Gastrocnemius medialis (tissue), 4 donors: ENCODE data around the gene SPDYE6. TPM values are rescaled to one million over a fixed set of nuclear protein-coding genes. Genes with fewer than 3 reads are reported as not detected.

ENCODE experiments used
- ATAC-seq, 2 donors: fragments of 150-250 bp; one replicate each; pipeline ENCODE4 v1.9.1; 2016
- DNase-seq, 2 donors: peaks; one replicate each; pipeline ENCODE4 v3.0.0-alpha.2; 2019
- H3K27ac ChIP-seq, 4 donors: fragments of 200-600 bp; sonication (generic); 1 replicate in 1 of 4; 2 replicates in 3 of 4; pipeline ENCODE4 v1.5.1; 2016 to 2018; ENCODE audit warnings: mild to moderate bottlenecking in 2 of 4, moderate library complexity in 1 of 4
- H3K27me3 ChIP-seq, 3 donors: fragments of 200-600 bp; sonication (generic) in 2 of 3; 1 replicate in 1 of 3; 2 replicates in 2 of 3; pipeline versions ENCODE4 v1.5.1 to v1.6.0; 2016 to 2019; ENCODE audit warnings: mild to moderate bottlenecking in 1 of 3, moderate library complexity in 1 of 3
- H3K36me3 ChIP-seq, 2 donors: fragments of 200-600 bp; sonication (generic) in 1 of 2; one replicate each; pipeline ENCODE4 v1.5.1; 2017 to 2018
- H3K4me1 ChIP-seq, 2 donors: fragments of 200-600 bp; sonication (generic) in 1 of 2; one replicate each; pipeline ENCODE4 v1.5.1; 2016 to 2017; ENCODE audit warnings: mild to moderate bottlenecking in 2 of 2
- H3K4me3 ChIP-seq, 4 donors: fragments of 200-600 bp; sonication (generic) in 3 of 4; 1 replicate in 1 of 4; 2 replicates in 3 of 4; pipeline ENCODE4 v1.5.1; 2016 to 2019; ENCODE audit warnings: mild to moderate bottlenecking in 2 of 4
- H3K9me3 ChIP-seq, 3 donors: fragments of 200-600 bp; sonication (generic) in 2 of 3; 1 replicate in 1 of 3; 2 replicates in 2 of 3; pipeline ENCODE4 v1.5.1; 2016 to 2019
- POLR2A ChIP-seq, 2 donors: fragments of 450-650 bp; IDR thresholded peaks; one replicate each; pipeline ENCODE4 v1.6.1; 2017; ENCODE audit warnings: antibody characterized with exemption in 2 of 2, mild to moderate bottlenecking in 2 of 2, moderate library complexity in 2 of 2
- in situ Hi-C, 4 donors: fragments of 200-750 bp; cut with MboI; loops; one replicate each; pipeline versions ENCODE4 v1.15.0 to v1.8.0; 2017; ENCODE audit warnings: low sequenced_read_pairs in 4 of 4
- intact Hi-C: fragments of 100-400 bp; cut with DNase I; formaldehyde crosslinking; loops from one replicate; pipeline ENCODE4 v1.15.1; 2023; ENCODE audit warnings: low total_unique reads
- total RNA-seq, 4 donors: library from RNA; depleted of rRNA; stranded (reverse); fragments of >200 nt; gene quantifications; one replicate each; pipeline versions ENCODE4 v1.1.0 to v1.2.3, GENCODE V29; 2016
- TF ChIP-seq, protein P1 (sequence below), 5 experiments: fragments of 450-650 bp in 3 of 5; fragments of 200-600 bp in 2 of 5; sonication (generic) in 2 of 5; IDR thresholded peaks in 4 of 5; conservative IDR thresholded peaks in 1 of 5; 1 replicate in 4 of 5; 2 replicates in 1 of 5; pipeline ENCODE4 v1.5.1; 2016 to 2019; ENCODE audit warnings: antibody characterized with exemption in 5 of 5, mild to moderate bottlenecking in 3 of 5, moderate library complexity in 3 of 5

SPDYE6 gene
- total RNA-seq, 4 donors from 2014 or later: not detected

DNA sequence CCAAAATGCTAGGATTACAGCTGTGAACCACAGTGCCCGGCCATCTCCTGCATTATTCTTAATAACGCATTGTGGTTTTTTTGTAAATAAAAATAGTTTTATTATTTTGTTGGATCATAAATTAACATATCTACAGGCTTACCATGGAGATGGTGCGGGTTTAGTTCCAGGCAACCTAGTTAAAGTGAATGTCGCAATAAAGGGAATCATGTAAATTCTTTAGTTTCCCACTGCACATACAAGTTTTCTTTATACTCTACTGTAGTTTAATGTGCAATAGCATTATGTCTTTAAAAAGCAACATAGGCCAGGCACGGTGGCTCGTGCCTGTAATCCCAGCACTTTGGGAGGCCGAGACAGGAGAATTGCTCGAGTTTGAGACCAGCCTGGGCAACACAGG lies 42.3 kb upstream of the SPDYE6 start:
- Histone ChIP-seq H3K27ac (no peak overlapping the region), H3K27me3 (no peaks in the 10 kb centered on the region), H3K9me3 (no peaks in the 10 kb centered on the region), H3K4me3 (no peak overlapping the region), H3K4me1 (peaks cover 7 to 13% of the 10 kb centered on the region in 2 donors), H3K36me3 (peaks cover 0 to 45% of the 10 kb centered on the region in 2 donors)
- no peak for TF ChIP-seq POLR2A (IDR thresholded peaks at IDR 0.05)
- TF ChIP-seq, protein P1, sequence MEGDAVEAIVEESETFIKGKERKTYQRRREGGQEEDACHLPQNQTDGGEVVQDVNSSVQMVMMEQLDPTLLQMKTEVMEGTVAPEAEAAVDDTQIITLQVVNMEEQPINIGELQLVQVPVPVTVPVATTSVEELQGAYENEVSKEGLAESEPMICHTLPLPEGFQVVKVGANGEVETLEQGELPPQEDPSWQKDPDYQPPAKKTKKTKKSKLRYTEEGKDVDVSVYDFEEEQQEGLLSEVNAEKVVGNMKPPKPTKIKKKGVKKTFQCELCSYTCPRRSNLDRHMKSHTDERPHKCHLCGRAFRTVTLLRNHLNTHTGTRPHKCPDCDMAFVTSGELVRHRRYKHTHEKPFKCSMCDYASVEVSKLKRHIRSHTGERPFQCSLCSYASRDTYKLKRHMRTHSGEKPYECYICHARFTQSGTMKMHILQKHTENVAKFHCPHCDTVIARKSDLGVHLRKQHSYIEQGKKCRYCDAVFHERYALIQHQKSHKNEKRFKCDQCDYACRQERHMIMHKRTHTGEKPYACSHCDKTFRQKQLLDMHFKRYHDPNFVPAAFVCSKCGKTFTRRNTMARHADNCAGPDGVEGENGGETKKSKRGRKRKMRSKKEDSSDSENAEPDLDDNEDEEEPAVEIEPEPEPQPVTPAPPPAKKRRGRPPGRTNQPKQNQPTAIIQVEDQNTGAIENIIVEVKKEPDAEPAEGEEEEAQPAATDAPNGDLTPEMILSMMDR (IDR thresholded peaks at IDR 0.05 in 4 of 5, conservative IDR thresholded peaks at IDR 0.05 in 1 of 5): no peak
- DNase-seq: no peak
- in situ Hi-C loops: loop anchor here in 3 of 4 donors (25.0 kb wide), 1 partner anchor 861 kb away; no protein-coding TSS in a partner anchor
- no peak for ATAC-seq
- intact Hi-C loops: no loop called here

DNA sequence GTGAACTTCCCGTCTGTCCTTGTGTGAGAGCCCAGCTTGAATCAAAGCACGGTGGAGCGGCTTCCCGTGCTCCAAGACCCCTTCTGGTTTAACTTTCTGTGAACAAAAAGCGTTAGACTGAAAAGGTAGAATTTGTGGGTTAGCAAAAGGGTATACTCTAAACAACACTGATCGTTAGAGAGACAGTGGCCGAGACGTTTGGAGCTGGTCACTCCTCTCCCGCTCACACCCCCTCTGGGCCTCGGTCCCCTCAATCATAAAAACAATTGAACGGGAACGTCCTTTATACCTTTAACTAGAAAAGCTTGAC lies 40.4 kb upstream of the SPDYE6 start:
- no peak for TF ChIP-seq POLR2A (IDR thresholded peaks at IDR 0.05)
- TF ChIP-seq, protein P1 (IDR thresholded peaks at IDR 0.05 in 4 of 5, conservative IDR thresholded peaks at IDR 0.05 in 1 of 5): no peak
- ATAC-seq: peak in 1 of 2 donors; percentile 1
- in situ Hi-C loops: loop anchor here in 3 of 4 donors (25.0 kb wide), 1 partner anchor 859 kb away; no protein-coding TSS in a partner anchor
- no peaks in the 10 kb centered on the region for H3K9me3 ChIP-seq
- peaks cover 0 to 28% of the 10 kb centered on the region in 2 donors for H3K36me3 ChIP-seq
- peak overlapping the region; percentile 82 to 90 (median 86) for H3K27ac ChIP-seq
- H3K27me3 ChIP-seq: no peaks in the 10 kb centered on the region
- no peak for DNase-seq
- peaks cover 7 to 13% of the 10 kb centered on the region in 2 donors for H3K4me1 ChIP-seq
- intact Hi-C loops: no loop called here
- peak overlapping the region; percentile 70 to 97 (median 94) for H3K4me3 ChIP-seq

DNA sequence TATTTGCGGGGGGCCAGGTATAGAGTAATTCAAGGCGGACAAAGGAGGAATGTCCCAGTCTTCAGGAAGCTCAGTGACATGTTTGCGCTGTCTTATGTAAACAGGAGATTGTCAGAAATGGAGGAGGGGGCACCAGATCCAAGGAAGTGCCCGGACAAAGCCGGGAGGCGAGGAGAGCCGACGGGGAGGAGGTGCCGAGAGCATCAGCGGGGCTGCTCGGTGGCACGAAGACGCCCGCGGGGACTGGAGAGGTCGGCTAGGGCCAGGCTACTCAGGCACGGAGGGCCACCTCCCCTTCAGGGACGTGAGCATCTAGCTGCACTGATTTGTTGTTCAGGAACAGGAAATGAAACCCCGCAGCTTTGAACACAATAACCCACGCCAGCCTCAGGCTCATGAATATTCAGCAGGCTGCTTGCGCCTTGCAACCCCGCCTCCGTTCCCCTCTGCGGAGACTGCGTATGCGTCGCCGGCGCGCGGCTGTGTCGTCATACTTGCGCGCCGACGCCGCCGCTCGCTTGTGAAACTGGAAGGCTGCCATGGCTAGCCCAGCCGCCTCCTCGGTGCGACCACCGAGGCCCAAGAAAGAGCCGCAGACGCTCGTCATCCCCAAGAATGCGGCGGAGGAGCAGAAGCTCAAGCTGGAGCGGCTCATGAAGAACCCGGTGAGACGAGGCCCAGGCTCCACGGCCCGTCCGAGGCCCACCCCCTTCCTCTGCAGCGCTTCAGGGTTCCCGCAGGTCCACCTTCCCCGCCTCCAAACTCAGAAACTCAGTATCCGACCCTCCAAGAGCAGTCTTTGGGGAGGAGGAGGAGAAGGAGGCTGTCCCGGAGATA lies 39.8 kb upstream of the SPDYE6 start, which contains the start of gene PRKRIP1:
Gene PRKRIP1, plus strand, starts transcription at position 491 of the 837 bp plus-strand sequence. Its CDS starts 49 bp downstream, at position 540.
- intact Hi-C loops: no loop called here
- no peaks in the 10 kb centered on the region for H3K9me3 ChIP-seq
- no peaks in the 10 kb centered on the region for H3K27me3 ChIP-seq
- ATAC-seq: peak; percentile 87 to 93
- DNase-seq: peak; percentile 65 to 85
- H3K4me3 ChIP-seq: peak within 1 kb of the TSS; percentile 70 to 97 (median 94)
- peaks cover 0 to 23% of the 10 kb centered on the region in 2 donors for H3K36me3 ChIP-seq
- TF ChIP-seq POLR2A (IDR thresholded peaks at IDR 0.05): peak; percentile 20 to 58
- TF ChIP-seq, protein P1 (IDR thresholded peaks at IDR 0.05 in 4 of 5, conservative IDR thresholded peaks at IDR 0.05 in 1 of 5): no peak
- H3K4me1 ChIP-seq: peaks cover 7 to 13% of the 10 kb centered on the region in 2 donors
- peak within 1 kb of the TSS; percentile 82 to 90 (median 86) for H3K27ac ChIP-seq
- in situ Hi-C loops: loop anchor here in 3 of 4 donors (25.0 kb wide), 1 partner anchor 859 kb away; no protein-coding TSS in a partner anchor

DNA sequence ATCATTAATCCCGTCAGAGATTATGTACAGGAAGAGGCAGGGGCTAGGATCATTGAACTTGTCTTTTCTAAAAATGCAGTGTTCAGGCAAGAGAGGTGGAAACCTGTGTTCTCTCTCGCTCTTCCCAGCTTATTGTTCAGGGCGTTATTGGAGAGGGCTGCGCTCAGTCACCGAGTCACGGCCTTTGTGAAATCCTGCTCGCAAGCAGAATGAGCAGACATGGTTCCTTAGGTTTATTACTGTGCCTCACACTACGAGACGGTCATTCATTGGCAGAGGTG lies 39.3 kb upstream of the SPDYE6 start:
- intact Hi-C loops: no loop called here
- Histone ChIP-seq H3K4me1 (peaks cover 7 to 13% of the 10 kb centered on the region in 2 donors), H3K27ac (peak overlapping the region; percentile 82 to 90 (median 86)), H3K36me3 (peaks cover 0 to 17% of the 10 kb centered on the region in 2 donors), H3K27me3 (no peaks in the 10 kb centered on the region), H3K4me3 (peak overlapping the region; percentile 70 to 97 (median 94)), H3K9me3 (no peaks in the 10 kb centered on the region)
- in situ Hi-C loops: loop anchor here in 3 of 4 donors (25.0 kb wide), 1 partner anchor 858 kb away; no protein-coding TSS in a partner anchor
- ATAC-seq: peak in 1 of 2 donors; percentile 10
- no peak for TF ChIP-seq POLR2A (IDR thresholded peaks at IDR 0.05)
- TF ChIP-seq, protein P1 (IDR thresholded peaks at IDR 0.05 in 4 of 5, conservative IDR thresholded peaks at IDR 0.05 in 1 of 5): no peak
- DNase-seq: no peak
